CD14-positive monocyte (primary cell): ENCODE measurements around the gene ZNF524. TPM values are rescaled to one million over a fixed set of nuclear protein-coding genes. Genes with fewer than 3 reads are reported as not detected.

ENCODE experiments used
- DNase-seq, 3 donors: peaks; one replicate each; pipeline ENCODE4 v3.0.0-alpha.2; 2011 to 2022
- H2AFZ ChIP-seq: 2 replicates; pipeline ENCODE4 v1.6.0; 2012; ENCODE audit warnings: mild to moderate bottlenecking, low read depth, low read length, inconsistent platforms; ENCODE audit not compliant: insufficient read depth, poor library complexity, severe bottlenecking
- H3K27ac ChIP-seq, 2 donors: 1 replicate in 1 of 2; 2 replicates in 1 of 2; pipeline ENCODE4 v1.5.1; 2012 to 2013; ENCODE audit warnings: low read length in 2 of 2, control low read depth in 1 of 2, inconsistent platforms in 1 of 2, low read depth in 1 of 2, mild to moderate bottlenecking in 1 of 2
- H3K27me3 ChIP-seq, 2 donors: one replicate each; pipeline versions ENCODE4 v1.6.0 to v1.6.1; 2011 to 2013; ENCODE audit warnings: low read length in 2 of 2; ENCODE audit not compliant: control insufficient read depth in 2 of 2, insufficient read depth in 2 of 2
- H3K36me3 ChIP-seq, 2 donors: replicated peaks in 1 of 2; 1 replicate in 1 of 2; 2 replicates in 1 of 2; pipeline versions ENCODE4 v1.5.1 to v1.6.1; 2012 to 2013; ENCODE audit warnings: low read length in 2 of 2, control low read depth in 1 of 2, inconsistent platforms in 1 of 2, mild to moderate bottlenecking in 1 of 2; ENCODE audit not compliant: insufficient read depth in 2 of 2, control insufficient read depth in 1 of 2
- H3K4me1 ChIP-seq, 2 donors: 1 replicate in 1 of 2; 2 replicates in 1 of 2; pipeline versions ENCODE4 v1.5.1 to v1.6.1; 2012 to 2013; ENCODE audit warnings: low read length in 2 of 2, control low read depth in 1 of 2, inconsistent platforms in 1 of 2, mild to moderate bottlenecking in 1 of 2, moderate library complexity in 1 of 2; ENCODE audit not compliant: insufficient read depth in 2 of 2, control insufficient read depth in 1 of 2
- H3K4me2 ChIP-seq: replicated peaks from 2 replicates; pipeline ENCODE3; 2012; ENCODE audit warnings: low read length, moderate library complexity, mild to moderate bottlenecking; ENCODE audit not compliant: poor library complexity, severe bottlenecking; ENCODE audit errors: extremely low read depth
- H3K4me3 ChIP-seq, 3 experiments: fragments of 200-600 bp in 1 of 3; sonication (generic) in 1 of 3; replicated peaks in 1 of 3; 1 replicate in 2 of 3; 2 replicates in 1 of 3; pipeline ENCODE4 v1.5.1; 2011 to 2013; ENCODE audit warnings: low read length in 3 of 3, mild to moderate bottlenecking in 3 of 3, control low read depth in 2 of 3, low read depth in 2 of 3, inconsistent platforms in 1 of 3, moderate library complexity in 1 of 3
- H3K79me2 ChIP-seq: 2 replicates; pipeline ENCODE4 v1.6.0; 2012; ENCODE audit warnings: mild to moderate bottlenecking, control low read depth, inconsistent platforms, low read length, moderate library complexity; ENCODE audit not compliant: insufficient read depth
- H3K9ac ChIP-seq: 2 replicates; pipeline ENCODE4 v1.6.0; 2017; ENCODE audit warnings: low read length, mild to moderate bottlenecking; ENCODE audit not compliant: insufficient read depth, poor library complexity, severe bottlenecking
- H3K9me3 ChIP-seq, 2 donors: replicated peaks in 1 of 2; 1 replicate in 1 of 2; 2 replicates in 1 of 2; pipeline versions ENCODE4 v1.5.1 to v1.6.1; 2012 to 2013; ENCODE audit warnings: low read length in 2 of 2, control low read depth in 1 of 2; ENCODE audit not compliant: control insufficient read depth in 1 of 2, insufficient read depth in 1 of 2
- H4K20me1 ChIP-seq: 2 replicates; pipeline ENCODE4 v1.6.0; 2012; ENCODE audit warnings: mild to moderate bottlenecking, low read length, control low read depth, moderate library complexity; ENCODE audit not compliant: insufficient read depth
- H3K27ac Mint-ChIP-seq, 7 donors: one replicate each; pipeline ENCODE4 v1.8.0; 2020; ENCODE audit warnings: mild to moderate bottlenecking in 7 of 7, mixed read lengths in 7 of 7, moderate library complexity in 6 of 7, inconsistent platforms in 2 of 7
- H3K27me3 Mint-ChIP-seq, 3 donors: one replicate each; pipeline ENCODE4 v1.8.0; 2021 to 2022; ENCODE audit warnings: low read depth in 3 of 3, mild to moderate bottlenecking in 3 of 3, mixed read lengths in 3 of 3, moderate library complexity in 3 of 3, inconsistent platforms in 1 of 3
- H3K36me3 Mint-ChIP-seq, 2 donors: one replicate each; pipeline ENCODE4 v1.8.0; 2020; ENCODE audit warnings: mixed read lengths in 2 of 2, inconsistent platforms in 1 of 2, mild to moderate bottlenecking in 1 of 2
- H3K4me1 Mint-ChIP-seq: one replicate; pipeline ENCODE4 v1.8.0; 2020; ENCODE audit warnings: mild to moderate bottlenecking, mixed read lengths
- H3K4me3 Mint-ChIP-seq, 2 donors: one replicate each; pipeline ENCODE4 v1.8.0; 2020; ENCODE audit warnings: mild to moderate bottlenecking in 2 of 2, mixed read lengths in 2 of 2, moderate library complexity in 1 of 2
- H3K9me3 Mint-ChIP-seq, 7 donors: one replicate each; pipeline ENCODE4 v1.8.0; 2020 to 2022; ENCODE audit warnings: mixed read lengths in 7 of 7, mild to moderate bottlenecking in 6 of 7, moderate library complexity in 6 of 7, inconsistent platforms in 2 of 7
- WGBS: methylation state at CpG from one replicate; pipeline ENCODE4 v1.1.5; 2013; ENCODE audit warnings: missing lambda C conversion rate; ENCODE audit not compliant: insufficient coverage; 5-methylcytosine and 5-hydroxymethylcytosine counted together
- intact Hi-C, 2 donors: fragments of 100-400 bp; cut with micrococcal nuclease; formaldehyde crosslinking; loops; one replicate each; pipeline versions ENCODE4 v1.15.0 to v1.15.1; 2023
- polyA plus RNA-seq, 3 donors: library from polyadenylated mRNA; depleted of rRNA in 1 of 3; unstranded in 2 of 3; stranded (reverse) in 1 of 3; fragments of 300-500 nt in 2 of 3; fragments of >200 nt in 1 of 3; fragmentation: Illumina TruSeq in 2 of 3; gene quantifications; 1 replicate in 2 of 3; 2 replicates in 1 of 3; pipeline ENCODE4 v1.2.3, GENCODE V29; 2012 to 2021
- TF ChIP-seq, protein P1 (sequence below): fragments of 200-600 bp; IDR thresholded peaks from one replicate; pipeline ENCODE4 v1.8.0; 2022; ENCODE audit warnings: antibody characterized with exemption, mild to moderate bottlenecking

Gene ZNF524
- polyA plus RNA-seq, 3 donors, result 27.9 to 45.7 (median 41.8) TPM

DNA sequence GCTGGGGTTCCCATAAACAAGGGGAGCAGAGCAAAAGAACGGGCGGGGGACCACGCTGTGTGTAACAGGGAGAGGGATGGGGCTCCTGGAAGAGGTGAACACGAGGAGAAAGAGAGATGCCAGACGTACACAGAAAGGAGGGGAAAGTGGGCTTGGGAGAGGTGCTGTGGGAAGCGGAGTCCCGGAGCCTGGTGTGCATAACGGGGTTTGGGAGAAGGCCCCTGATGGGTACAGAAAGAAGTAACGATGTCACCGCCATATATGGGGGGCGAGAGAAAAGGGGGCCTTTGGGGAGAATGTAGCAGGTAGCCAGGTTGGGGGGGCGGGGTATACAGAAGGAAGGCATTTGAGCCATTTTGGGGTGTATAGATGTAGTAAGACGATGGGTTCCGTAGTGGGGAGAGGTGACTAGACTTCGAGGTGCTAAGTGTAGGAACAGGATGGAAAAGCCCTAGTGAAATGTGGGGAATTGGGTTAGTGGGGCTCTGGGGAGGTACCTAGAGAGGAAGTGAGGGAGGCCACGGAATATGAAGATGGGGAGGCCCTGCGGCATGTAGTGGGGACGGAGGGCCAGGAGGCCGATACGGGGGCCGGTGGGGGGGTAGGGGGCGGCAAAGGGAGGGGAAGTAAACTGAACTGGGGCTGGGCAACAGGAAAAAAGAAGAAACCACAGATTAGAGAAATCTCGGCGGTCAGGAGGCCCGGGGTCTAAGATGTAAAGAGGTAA lies 41.5 kb downstream of the ZNF524 start:
- intact Hi-C loops, result loop anchor here in 1 of 2 donors (5.0 kb wide), 1 partner anchor 34 kb away; the partner anchor contains the start of gene ZNF865
- H3K9ac ChIP-seq, result peak overlapping the region; percentile 72
- TF ChIP-seq, protein P1, sequence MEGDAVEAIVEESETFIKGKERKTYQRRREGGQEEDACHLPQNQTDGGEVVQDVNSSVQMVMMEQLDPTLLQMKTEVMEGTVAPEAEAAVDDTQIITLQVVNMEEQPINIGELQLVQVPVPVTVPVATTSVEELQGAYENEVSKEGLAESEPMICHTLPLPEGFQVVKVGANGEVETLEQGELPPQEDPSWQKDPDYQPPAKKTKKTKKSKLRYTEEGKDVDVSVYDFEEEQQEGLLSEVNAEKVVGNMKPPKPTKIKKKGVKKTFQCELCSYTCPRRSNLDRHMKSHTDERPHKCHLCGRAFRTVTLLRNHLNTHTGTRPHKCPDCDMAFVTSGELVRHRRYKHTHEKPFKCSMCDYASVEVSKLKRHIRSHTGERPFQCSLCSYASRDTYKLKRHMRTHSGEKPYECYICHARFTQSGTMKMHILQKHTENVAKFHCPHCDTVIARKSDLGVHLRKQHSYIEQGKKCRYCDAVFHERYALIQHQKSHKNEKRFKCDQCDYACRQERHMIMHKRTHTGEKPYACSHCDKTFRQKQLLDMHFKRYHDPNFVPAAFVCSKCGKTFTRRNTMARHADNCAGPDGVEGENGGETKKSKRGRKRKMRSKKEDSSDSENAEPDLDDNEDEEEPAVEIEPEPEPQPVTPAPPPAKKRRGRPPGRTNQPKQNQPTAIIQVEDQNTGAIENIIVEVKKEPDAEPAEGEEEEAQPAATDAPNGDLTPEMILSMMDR, result no peak
- H3K27me3 ChIP-seq, result peaks cover 0 to 5% of the 10 kb centered on the region in 2 donors
- peaks cover 47% of the 10 kb centered on the region for H3K79me2 ChIP-seq
- peak overlapping the region; percentile 88 to 97 for H3K4me3 Mint-ChIP-seq
- H3K4me2 ChIP-seq, result peak overlapping the region; percentile 96
- peak overlapping the region; percentile 40 to 88 (median 83) for H3K27ac Mint-ChIP-seq
- peaks cover 4 to 20% (median 20%) of the 10 kb centered on the region in 3 donors for H3K27me3 Mint-ChIP-seq
- H4K20me1 ChIP-seq, result peaks cover 16% of the 10 kb centered on the region
- H3K4me1 Mint-ChIP-seq, result peaks cover 62% of the 10 kb centered on the region
- peak in 1 of 3 donors; percentile 48 for DNase-seq
- H3K4me1 ChIP-seq, result peaks cover 47 to 63% of the 10 kb centered on the region in 2 donors
- peaks cover 0 to 3% of the 10 kb centered on the region in 2 donors for H3K9me3 ChIP-seq
- H3K27ac ChIP-seq, result peak overlapping the region; percentile 60 to 80
- H3K4me3 ChIP-seq, result peak overlapping the region; percentile 67 to 83 (median 71)
- peaks cover 0 to 7% (median 3%) of the 10 kb centered on the region in 7 donors for H3K9me3 Mint-ChIP-seq
- peak overlapping the region; percentile 82 for H2AFZ ChIP-seq
- H3K36me3 Mint-ChIP-seq, result peaks cover 19 to 29% of the 10 kb centered on the region in 2 donors
- peaks cover 11 to 13% of the 10 kb centered on the region in 2 donors for H3K36me3 ChIP-seq
- WGBS, result under 1% methylated on average over 20 of the region's 25 CpGs

DNA sequence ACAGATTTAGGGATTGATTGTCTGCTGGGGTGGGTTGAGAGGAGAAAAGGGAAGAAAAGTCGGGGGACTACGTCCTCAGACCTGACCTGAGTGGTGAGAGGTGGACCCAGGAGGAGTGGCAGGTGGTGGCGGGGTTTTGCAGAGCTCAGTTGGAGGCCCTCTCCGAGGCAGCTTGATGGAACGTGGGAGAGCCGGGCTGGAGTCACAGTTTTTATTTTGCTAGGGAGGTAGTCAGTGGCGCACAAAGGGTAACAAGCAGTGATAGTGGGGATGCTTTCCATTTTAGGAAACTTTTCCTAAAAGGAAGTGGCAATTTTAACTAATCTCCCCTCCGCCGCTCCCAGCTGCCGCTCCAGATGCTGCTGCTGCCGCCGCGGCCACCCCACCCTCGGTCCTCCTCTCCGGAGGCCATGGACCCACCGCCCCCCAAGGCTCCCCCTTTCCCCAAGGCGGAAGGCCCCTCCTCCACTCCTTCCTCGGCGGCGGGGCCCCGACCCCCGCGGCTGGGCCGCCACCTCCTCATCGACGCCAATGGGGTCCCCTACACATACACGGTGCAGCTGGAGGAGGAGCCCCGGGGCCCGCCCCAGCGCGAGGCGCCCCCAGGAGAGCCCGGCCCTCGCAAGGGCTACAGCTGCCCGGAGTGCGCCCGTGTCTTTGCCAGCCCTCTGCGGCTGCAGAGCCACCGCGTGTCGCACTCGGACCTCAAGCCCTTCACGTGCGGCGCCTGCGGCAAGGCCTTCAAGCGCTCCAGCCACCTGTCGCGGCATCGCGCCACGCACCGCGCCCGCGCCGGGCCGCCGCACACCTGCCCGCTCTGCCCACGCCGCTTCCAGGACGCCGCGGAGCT lies 42.3 kb downstream of the ZNF524 start:
- Histone ChIP-seq H3K9me3 (peaks cover 0 to 3% of the 10 kb centered on the region in 2 donors), H3K27me3 (peaks cover 0 to 5% of the 10 kb centered on the region in 2 donors), H3K4me1 (peaks cover 50 to 62% of the 10 kb centered on the region in 2 donors), H2AFZ (peak overlapping the region; percentile 82), H3K4me2 (peak overlapping the region; percentile 96), H3K36me3 (peaks cover 11 to 13% of the 10 kb centered on the region in 2 donors), H4K20me1 (peaks cover 16% of the 10 kb centered on the region), H3K79me2 (peaks cover 40% of the 10 kb centered on the region), H3K9ac (peak overlapping the region; percentile 74), H3K27ac (peak overlapping the region in 1 of 2 donors; percentile 91), H3K4me3 (peak overlapping the region; percentile 46 to 83 (median 67))
- H3K27me3 Mint-ChIP-seq, result peaks cover 4 to 20% (median 20%) of the 10 kb centered on the region in 3 donors
- DNase-seq, result no peak
- peaks cover 0 to 7% (median 3%) of the 10 kb centered on the region in 7 donors for H3K9me3 Mint-ChIP-seq
- under 1% methylated on average over 52 of the region's 65 CpGs for WGBS
- H3K27ac Mint-ChIP-seq, result peak overlapping the region; percentile 1 to 88 (median 80)
- TF ChIP-seq, protein P1, result no peak
- H3K4me3 Mint-ChIP-seq, result peak overlapping the region; percentile 88 to 97
- intact Hi-C loops, result loop anchor here in 1 of 2 donors (5.0 kb wide), 1 partner anchor 35 kb away; the partner anchor contains the start of gene ZNF865
- H3K36me3 Mint-ChIP-seq, result peaks cover 18 to 33% of the 10 kb centered on the region in 2 donors
- peaks cover 60% of the 10 kb centered on the region for H3K4me1 Mint-ChIP-seq
